ENCODE measurements around the gene SLX4IP. TPM values are rescaled to one million over a fixed set of nuclear protein-coding genes. Genes with fewer than 3 reads are reported as not detected.
A peak's percentile ranks its signal among the peaks of the same experiment; 100 is the strongest.

SLX4IP gene
- total and polyA plus RNA-seq, 2 donors (not counting 1 experiment from before 2014, with no cell fraction given), result 2.0 to 8.1 TPM

DNA sequence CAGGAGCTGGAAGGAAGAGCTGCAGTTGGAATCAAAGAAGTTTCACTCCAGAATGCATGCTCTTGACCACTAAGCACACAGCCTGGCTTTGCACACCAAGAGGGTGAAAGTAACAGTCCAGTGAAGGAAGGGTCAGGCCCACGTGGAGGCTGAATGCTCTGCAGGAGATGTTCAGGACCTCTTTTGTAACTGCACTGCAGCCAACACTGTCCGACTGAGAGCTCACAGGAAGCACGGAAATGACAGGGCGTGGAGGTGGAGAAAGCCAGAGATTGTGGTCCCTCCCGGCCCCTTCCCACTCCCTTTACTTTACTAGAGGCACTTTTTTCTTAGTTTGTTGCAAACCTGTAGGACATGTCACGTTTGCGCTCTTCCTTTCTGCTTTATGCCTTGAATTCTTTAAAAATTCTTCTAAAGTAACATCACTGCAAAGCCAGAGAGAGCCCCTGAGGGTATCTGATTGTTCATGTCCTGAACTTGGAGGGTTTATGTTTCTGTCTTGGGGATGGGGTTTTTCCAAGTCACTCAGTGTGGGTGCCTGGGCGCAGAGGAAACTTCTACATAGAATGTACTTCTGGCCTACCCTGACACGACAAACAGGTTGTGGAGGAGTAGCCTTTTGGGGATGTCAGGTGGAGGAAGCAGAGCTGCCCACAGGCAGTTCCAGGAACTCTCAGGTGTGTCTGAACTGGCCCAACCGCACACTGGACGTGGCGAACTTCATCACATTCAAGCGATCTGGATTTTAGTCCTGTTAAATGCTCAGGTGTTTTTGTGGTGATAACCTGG lies 197.8 kb downstream of the SLX4IP start:
- Mint-ChIP-seq H3K4me1 (peaks cover 23% of the 10 kb centered on the region), H3K4me3 (no peak overlapping the region), H3K27ac (no peak overlapping the region), H3K27me3 (no peaks in the 10 kb centered on the region), H3K9me3 (ENCODE audit: insufficient read depth) (no peaks in the 10 kb centered on the region)
- no peak overlapping the region for H3K4me3 ChIP-seq (ENCODE audit: control extremely low read depth in 1 of 5, extremely low read depth in 1 of 5, insufficient read depth in 1 of 5, low read depth in 2 of 5, low read length in 4 of 5)
- H3K27ac ChIP-seq (ENCODE audit: low read length in 2 of 2), result no peak overlapping the region
- intact Hi-C loops (cut with micrococcal nuclease), result no loop called here
- no peaks in the 10 kb centered on the region for H3K9me3 ChIP-seq (ENCODE audit: control extremely low read depth in 1 of 3, control insufficient read depth in 2 of 3, insufficient read depth in 1 of 3, low read length in 2 of 3)
- no peaks in the 10 kb centered on the region for H3K27me3 ChIP-seq (replicated peaks in 1 of 4; ENCODE audit: control extremely low read depth in 1 of 4, control insufficient read depth in 3 of 4, insufficient read depth in 4 of 4, low read length in 3 of 4)
- ChIA-PET POLR2A (no interaction called here), CTCF (no interaction called here)
- DNase-seq, result no peak
- H4K20me1 ChIP-seq (ENCODE audit: control insufficient read depth, insufficient read depth, low read length, poor library complexity, severe bottlenecking), result no peaks in the 10 kb centered on the region
- WGBS (ENCODE audit: insufficient coverage), result 93% methylated on average over 11 of the region's 13 CpGs
- peaks cover 16 to 19% of the 10 kb centered on the region in 2 donors for H3K4me1 ChIP-seq (ENCODE audit: control insufficient read depth in 2 of 2, insufficient read depth in 2 of 2, low read length in 2 of 2)
- peak overlapping the region; percentile 9 for H3K4me2 ChIP-seq (replicated peaks; ENCODE audit: low read depth, low read length, poor library complexity, severe bottlenecking)
- H3K9ac ChIP-seq (ENCODE audit: low read length), result no peak overlapping the region
- no peak overlapping the region for H2AFZ ChIP-seq (ENCODE audit: insufficient read depth, low read depth, low read length, poor library complexity, severe bottlenecking)
- TF ChIP-seq CTCF (IDR thresholded peaks at IDR 0.05) (no peak), EZH2 (IDR thresholded peaks at IDR 0.05; ENCODE audit: borderline replicate concordance, insufficient read depth, low read depth, low read length, poor library complexity, severe bottlenecking) (no peak)
- ATAC-seq (ENCODE audit: low read depth), result no peak
- no peaks in the 10 kb centered on the region for H3K36me3 ChIP-seq (replicated peaks in 1 of 2; ENCODE audit: control extremely low read depth in 1 of 2, control insufficient read depth in 1 of 2, extremely low read depth in 1 of 2, insufficient read depth in 2 of 2, low read length in 1 of 2)
- H3K79me2 ChIP-seq (ENCODE audit: control insufficient read depth, insufficient read depth, low read length), result no peaks in the 10 kb centered on the region

DNA sequence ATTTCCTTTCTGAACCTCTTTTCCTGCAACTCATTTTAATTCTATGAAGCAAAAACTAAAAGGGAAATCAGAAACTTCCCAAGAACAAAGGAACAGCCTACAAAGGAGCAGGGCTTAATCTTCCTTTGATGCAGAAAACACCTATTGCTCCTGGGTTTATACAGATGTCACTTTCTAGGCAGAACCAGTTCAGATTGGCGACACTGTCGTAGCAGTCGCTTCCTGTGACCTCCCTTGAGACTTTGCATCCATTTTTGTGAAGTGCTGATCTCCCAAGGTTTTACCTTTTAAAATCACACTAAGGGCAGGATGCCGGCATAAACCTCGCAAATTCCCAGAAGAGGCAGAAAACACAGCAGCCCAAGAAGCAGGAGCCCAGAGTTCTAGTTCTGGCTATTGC lies 198.6 kb downstream of the SLX4IP start:
- Mint-ChIP-seq H3K27ac (no peak overlapping the region), H3K9me3 (ENCODE audit: insufficient read depth) (no peaks in the 10 kb centered on the region), H3K4me1 (peaks cover 23% of the 10 kb centered on the region), H3K27me3 (no peaks in the 10 kb centered on the region), H3K4me3 (peak overlapping the region; percentile 33)
- Histone ChIP-seq H2AFZ (ENCODE audit: insufficient read depth, low read depth, low read length, poor library complexity, severe bottlenecking) (no peak overlapping the region), H3K9ac (ENCODE audit: low read length) (no peak overlapping the region), H3K4me2 (replicated peaks; ENCODE audit: low read depth, low read length, poor library complexity, severe bottlenecking) (peak overlapping the region; percentile 9), H3K4me3 (ENCODE audit: control extremely low read depth in 1 of 5, extremely low read depth in 1 of 5, insufficient read depth in 1 of 5, low read depth in 2 of 5, low read length in 4 of 5) (peak overlapping the region in 1 of 5 experiments; percentile 31), H3K36me3 (replicated peaks in 1 of 2; ENCODE audit: control extremely low read depth in 1 of 2, control insufficient read depth in 1 of 2, extremely low read depth in 1 of 2, insufficient read depth in 2 of 2, low read length in 1 of 2) (no peaks in the 10 kb centered on the region), H4K20me1 (ENCODE audit: control insufficient read depth, insufficient read depth, low read length, poor library complexity, severe bottlenecking) (no peaks in the 10 kb centered on the region), H3K27ac (ENCODE audit: low read length in 2 of 2) (no peak overlapping the region), H3K79me2 (ENCODE audit: control insufficient read depth, insufficient read depth, low read length) (no peaks in the 10 kb centered on the region), H3K9me3 (ENCODE audit: control extremely low read depth in 1 of 3, control insufficient read depth in 2 of 3, insufficient read depth in 1 of 3, low read length in 2 of 3) (no peaks in the 10 kb centered on the region), H3K27me3 (replicated peaks in 1 of 4; ENCODE audit: control extremely low read depth in 1 of 4, control insufficient read depth in 3 of 4, insufficient read depth in 4 of 4, low read length in 3 of 4) (no peaks in the 10 kb centered on the region), H3K4me1 (ENCODE audit: control insufficient read depth in 2 of 2, insufficient read depth in 2 of 2, low read length in 2 of 2) (peaks cover 16 to 19% of the 10 kb centered on the region in 2 donors)
- intact Hi-C loops (cut with micrococcal nuclease), result no loop called here
- ATAC-seq (ENCODE audit: low read depth) (peak; percentile 47), DNase-seq (peak; percentile 6)
- TF ChIP-seq EZH2 (IDR thresholded peaks at IDR 0.05; ENCODE audit: borderline replicate concordance, insufficient read depth, low read depth, low read length, poor library complexity, severe bottlenecking), result no peak
- TF ChIP-seq CTCF (IDR thresholded peaks at IDR 0.05), result no peak
- ChIA-PET POLR2A (no interaction called here), CTCF (no interaction called here)
- WGBS (ENCODE audit: insufficient coverage), result 33% methylated on average over 5 of the region's 5 CpGs

All from B cell (primary cell).